Vagina (tissue), 2 donors: Measurements from ENCODE around the gene GAS7.

Source experiments
- POLR2AphosphoS5 ChIP-seq, 2 donors: sonication (generic); formaldehyde crosslinking; IDR thresholded peaks; one replicate each; pipeline ENCODE4 v1.9.0; 2017; ENCODE audit warnings: antibody characterized with exemption in 2 of 2, mild to moderate bottlenecking in 2 of 2, low read depth in 1 of 2; ENCODE audit not compliant: insufficient read depth in 1 of 2
- TF ChIP-seq, protein P1 (sequence below), 3 experiments: fragments of 450-650 bp in 2 of 3; fragments of 200-600 bp in 1 of 3; sonication (generic) in 1 of 3; IDR thresholded peaks; one replicate each; pipeline ENCODE4 v1.5.1; 2017 to 2019; ENCODE audit warnings: antibody characterized with exemption in 3 of 3, mild to moderate bottlenecking in 2 of 3, moderate library complexity in 2 of 3

GRCh38 chr17:9937901-9938300 lies 260.5 kb downstream of the GAS7 start:
- TF ChIP-seq POLR2AphosphoS5 (IDR thresholded peaks at IDR 0.05; ENCODE audit: insufficient read depth in 1 of 2, low read depth in 1 of 2) = no peak
- TF ChIP-seq, protein P1, sequence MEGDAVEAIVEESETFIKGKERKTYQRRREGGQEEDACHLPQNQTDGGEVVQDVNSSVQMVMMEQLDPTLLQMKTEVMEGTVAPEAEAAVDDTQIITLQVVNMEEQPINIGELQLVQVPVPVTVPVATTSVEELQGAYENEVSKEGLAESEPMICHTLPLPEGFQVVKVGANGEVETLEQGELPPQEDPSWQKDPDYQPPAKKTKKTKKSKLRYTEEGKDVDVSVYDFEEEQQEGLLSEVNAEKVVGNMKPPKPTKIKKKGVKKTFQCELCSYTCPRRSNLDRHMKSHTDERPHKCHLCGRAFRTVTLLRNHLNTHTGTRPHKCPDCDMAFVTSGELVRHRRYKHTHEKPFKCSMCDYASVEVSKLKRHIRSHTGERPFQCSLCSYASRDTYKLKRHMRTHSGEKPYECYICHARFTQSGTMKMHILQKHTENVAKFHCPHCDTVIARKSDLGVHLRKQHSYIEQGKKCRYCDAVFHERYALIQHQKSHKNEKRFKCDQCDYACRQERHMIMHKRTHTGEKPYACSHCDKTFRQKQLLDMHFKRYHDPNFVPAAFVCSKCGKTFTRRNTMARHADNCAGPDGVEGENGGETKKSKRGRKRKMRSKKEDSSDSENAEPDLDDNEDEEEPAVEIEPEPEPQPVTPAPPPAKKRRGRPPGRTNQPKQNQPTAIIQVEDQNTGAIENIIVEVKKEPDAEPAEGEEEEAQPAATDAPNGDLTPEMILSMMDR (IDR thresholded peaks at IDR 0.05) = no peak
